Measurements from ENCODE around the gene GRM4. TPM values are rescaled to one million over a fixed set of nuclear protein-coding genes. Genes with fewer than 3 reads are reported as not detected.

Gene GRM4
- total and polyA plus RNA-seq, 10 donors = 0.02 to 0.26 (median 0.09) TPM; not detected in 3

DNA sequence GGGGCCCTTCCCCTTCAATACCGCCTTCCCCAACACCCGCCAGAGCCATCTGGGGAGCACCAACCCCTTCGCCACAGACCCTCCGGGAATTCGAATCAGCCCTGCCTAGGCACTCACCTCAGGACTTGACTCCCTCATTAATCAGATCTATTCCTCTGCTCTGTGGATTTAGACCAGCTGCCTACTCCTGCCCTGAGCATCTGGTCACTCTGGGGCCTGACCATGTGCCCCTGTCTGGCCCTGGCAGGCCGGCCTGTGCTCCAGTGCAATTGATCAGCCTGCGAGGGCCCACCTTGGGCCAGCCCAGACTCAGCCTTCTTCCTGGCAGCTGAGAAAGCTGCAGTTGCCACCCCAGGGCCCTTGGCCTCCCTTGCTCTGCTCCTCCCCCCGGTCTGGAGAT is 46.0 kb downstream of the GRM4 start:
- intact Hi-C loops (cut with DNase I; ENCODE audit: low total_unique reads) = no loop called here
- H3K4me3 ChIP-seq = no peak overlapping the region
- peaks cover 0 to 49% (median 17%) of the 10 kb centered on the region in 7 donors for H3K27me3 ChIP-seq (replicated peaks in 1 of 7)
- H3K4me1 ChIP-seq = no peaks in the 10 kb centered on the region
- no peaks in the 10 kb centered on the region for H3K9me3 ChIP-seq
- no peak for TF ChIP-seq POLR2A (IDR thresholded peaks at IDR 0.05)
- no peak for TF ChIP-seq POLR2AphosphoS5 (IDR thresholded peaks at IDR 0.05)
- WGBS, 5 donors = 77 to 89% (median 83%) methylated on average over 8 of the region's 8 CpGs
- no peaks in the 10 kb centered on the region for H3K36me3 ChIP-seq
- no peak for DNase-seq
- no peak overlapping the region for H3K27ac ChIP-seq

GRCh38 chr6:34098045-34098936 is 47.6 kb downstream of the GRM4 start:
- Histone ChIP-seq H3K9me3 (peaks cover 0 to 3% (median 0%) of the 10 kb centered on the region in 8 donors), H3K4me3 (no peak overlapping the region), H3K27me3 (replicated peaks in 1 of 7) (peaks cover 0 to 53% (median 20%) of the 10 kb centered on the region in 7 donors), H3K36me3 (no peaks in the 10 kb centered on the region), H3K4me1 (no peaks in the 10 kb centered on the region), H3K27ac (no peak overlapping the region)
- intact Hi-C loops (cut with DNase I; ENCODE audit: low total_unique reads) = no loop called here
- TF ChIP-seq POLR2A (IDR thresholded peaks at IDR 0.05) (no peak), POLR2AphosphoS5 (IDR thresholded peaks at IDR 0.05) (no peak)
- TF ChIP-seq, protein P1, sequence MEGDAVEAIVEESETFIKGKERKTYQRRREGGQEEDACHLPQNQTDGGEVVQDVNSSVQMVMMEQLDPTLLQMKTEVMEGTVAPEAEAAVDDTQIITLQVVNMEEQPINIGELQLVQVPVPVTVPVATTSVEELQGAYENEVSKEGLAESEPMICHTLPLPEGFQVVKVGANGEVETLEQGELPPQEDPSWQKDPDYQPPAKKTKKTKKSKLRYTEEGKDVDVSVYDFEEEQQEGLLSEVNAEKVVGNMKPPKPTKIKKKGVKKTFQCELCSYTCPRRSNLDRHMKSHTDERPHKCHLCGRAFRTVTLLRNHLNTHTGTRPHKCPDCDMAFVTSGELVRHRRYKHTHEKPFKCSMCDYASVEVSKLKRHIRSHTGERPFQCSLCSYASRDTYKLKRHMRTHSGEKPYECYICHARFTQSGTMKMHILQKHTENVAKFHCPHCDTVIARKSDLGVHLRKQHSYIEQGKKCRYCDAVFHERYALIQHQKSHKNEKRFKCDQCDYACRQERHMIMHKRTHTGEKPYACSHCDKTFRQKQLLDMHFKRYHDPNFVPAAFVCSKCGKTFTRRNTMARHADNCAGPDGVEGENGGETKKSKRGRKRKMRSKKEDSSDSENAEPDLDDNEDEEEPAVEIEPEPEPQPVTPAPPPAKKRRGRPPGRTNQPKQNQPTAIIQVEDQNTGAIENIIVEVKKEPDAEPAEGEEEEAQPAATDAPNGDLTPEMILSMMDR (IDR thresholded peaks at IDR 0.05 in 8 of 11, conservative IDR thresholded peaks at IDR 0.05 in 3 of 11) = no peak
- no peak for DNase-seq
- 64 to 84% (median 78%) methylated on average over 8 of the region's 8 CpGs for WGBS, 5 donors

- Histone ChIP-seq H3K27me3 (replicated peaks in 1 of 7) (peaks cover 0 to 59% (median 20%) of the 10 kb centered on the region in 7 donors), H3K4me1 (no peaks in the 10 kb centered on the region), H3K4me3 (no peak overlapping the region), H3K36me3 (no peaks in the 10 kb centered on the region), H3K27ac (no peak overlapping the region), H3K9me3 (peaks cover 0 to 3% (median 0%) of the 10 kb centered on the region in 8 donors)
- WGBS, 5 donors = 57 to 72% (median 67%) methylated on average over 8 of the region's 8 CpGs
- no peak for TF ChIP-seq POLR2AphosphoS5 (IDR thresholded peaks at IDR 0.05)
- TF ChIP-seq, protein P1 (IDR thresholded peaks at IDR 0.05 in 8 of 11, conservative IDR thresholded peaks at IDR 0.05 in 3 of 11) = no peak
- TF ChIP-seq POLR2A (IDR thresholded peaks at IDR 0.05) = no peak
- no peak for DNase-seq
- intact Hi-C loops (cut with DNase I; ENCODE audit: low total_unique reads) = no loop called here
Measured at GRCh38 chr6:34096814-34097213, 49.1 kb downstream of the GRM4 start.

DNA sequence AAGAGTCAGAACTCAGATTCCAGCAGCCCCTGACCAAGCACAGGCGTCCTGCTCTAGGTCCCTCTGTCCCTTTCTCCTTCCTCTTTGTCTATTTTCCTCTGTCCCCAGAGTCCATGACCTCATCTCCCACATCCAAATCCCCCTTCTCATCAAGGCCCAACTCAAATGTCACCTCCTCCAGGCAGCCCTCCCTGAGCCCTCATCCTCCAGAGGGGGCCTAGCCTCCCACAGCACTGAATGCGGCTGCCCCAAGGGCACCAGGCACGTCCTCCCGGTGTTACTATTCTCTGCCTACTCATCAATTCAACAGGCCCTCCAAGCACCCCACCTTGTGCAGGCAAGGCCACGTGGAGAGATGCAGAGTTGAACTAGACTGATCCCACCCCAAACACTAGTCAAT is 49.7 kb downstream of the GRM4 start:
- H3K9me3 ChIP-seq = peaks cover 0 to 3% (median 0%) of the 10 kb centered on the region in 8 donors
- TF ChIP-seq POLR2A (IDR thresholded peaks at IDR 0.05) (no peak), POLR2AphosphoS5 (IDR thresholded peaks at IDR 0.05) (no peak)
- TF ChIP-seq, protein P1 (IDR thresholded peaks at IDR 0.05 in 8 of 11, conservative IDR thresholded peaks at IDR 0.05 in 3 of 11) = no peak
- 44 to 64% (median 52%) methylated on average over 5 of the region's 5 CpGs for WGBS, 5 donors
- intact Hi-C loops (cut with DNase I; ENCODE audit: low total_unique reads) = no loop called here
- no peak for DNase-seq
- no peaks in the 10 kb centered on the region for H3K4me1 ChIP-seq
- no peaks in the 10 kb centered on the region for H3K36me3 ChIP-seq
- H3K27me3 ChIP-seq (replicated peaks in 1 of 7) = peaks cover 0 to 59% (median 20%) of the 10 kb centered on the region in 7 donors
- H3K4me3 ChIP-seq = no peak overlapping the region
- H3K27ac ChIP-seq = no peak overlapping the region
